ENCODE measurements around the gene NKX2-2.

GRCh38 chr20:21515300-21516179 is 1.7 kb upstream of the NKX2-2 start:
- TF ChIP-seq CTCF (conservative IDR thresholded peaks at IDR 0.05): no peak
- no peak for TF ChIP-seq EZH2 (IDR thresholded peaks at IDR 0.05; ENCODE audit: low read depth)

All from PC-9 (cell line).